K562 (cell line): ENCODE data around the gene SHISA2. TPM values are rescaled to one million over a fixed set of nuclear protein-coding genes. Genes with fewer than 3 reads are reported as not detected.

Source experiments
- ADNP ChIP-seq: fragments of 200-800 bp; sonication (Bioruptor generic); IDR thresholded peaks from 2 replicates; pipeline ENCODE4 v1.6.1; 2016; ENCODE audit warnings: missing genetic modification characterization, missing compliant biosample characterization
- EHMT2 ChIP-seq: fragments of 450-650 bp; IDR thresholded peaks from 2 replicates; pipeline ENCODE4 v1.6.1; 2018; ENCODE audit warnings: antibody characterized with exemption
- EZH2 ChIP-seq: IDR thresholded peaks from 2 replicates; pipeline ENCODE4 v1.6.1; 2012; ENCODE audit warnings: low read depth, mild to moderate bottlenecking, inconsistent platforms, low read length, borderline replicate concordance
- HSF4 ChIP-seq: fragments of 250-450 bp; sonication (Bioruptor Pico); IDR thresholded peaks from 2 replicates; pipeline ENCODE4 v2.1.2; 2022; ENCODE audit warnings: mild to moderate bottlenecking, moderate library complexity, borderline replicate concordance
- KLF10 ChIP-seq: fragments of 250-450 bp; sonication (Bioruptor Pico); IDR thresholded peaks from 2 replicates; pipeline ENCODE4 v1.6.1; 2021; ENCODE audit warnings: matching md5 sums
- SP2 ChIP-seq: IDR thresholded peaks from 2 replicates; pipeline ENCODE4 v1.6.1; 2011; ENCODE audit warnings: mild to moderate bottlenecking, low read depth, low read length, moderate library complexity; ENCODE audit not compliant: poor library complexity, severe bottlenecking; ENCODE audit errors: extremely low read depth
- ZC3H8 ChIP-seq: fragments of 450-650 bp; IDR thresholded peaks from 2 replicates; pipeline ENCODE4 v1.6.1; 2017
- ZNF75A ChIP-seq: fragments of 450-650 bp; formaldehyde crosslinking; IDR thresholded peaks from 2 replicates; pipeline ENCODE4 v1.4.0; 2020; ENCODE audit warnings: mild to moderate bottlenecking
- polyA plus RNA-seq, 8 experiments: library from polyadenylated mRNA; depleted of rRNA in 4 of 8; stranded (reverse) in 5 of 8; unstranded in 3 of 8; fragments of >200 nt; fragmentation: Nextera tagmentation in 2 of 8; fragmentation: Illumina TruSeq in 1 of 8; extraction: Ambion mirVana in 2 of 8; extraction: Trizol in 1 of 8; gene quantifications; 2 replicates each; pipeline versions ENCODE4 v1.2.1 to v1.2.3, GENCODE V29; 2011 to 2014; ENCODE audit warnings: inconsistent platforms in 1 of 8, missing spikeins in 1 of 8
- total RNA-seq, 7 experiments: library from RNA; depleted of rRNA in 6 of 7; stranded (reverse); fragments of >200 nt in 6 of 7; fragmentation: Illumina TruSeq in 2 of 7; extraction: Trizol in 2 of 7; gene quantifications; 2 replicates each; pipeline versions ENCODE4 v1.2.1 to v1.2.3, GENCODE V29; 2011 to 2021; ENCODE audit warnings: low replicate concordance in 1 of 7
- TF ChIP-seq, protein P1 (sequence below): sonication (generic); formaldehyde crosslinking; IDR thresholded peaks from 2 replicates; pipeline ENCODE4 v1.8.0; 2022; ENCODE audit warnings: missing genetic modification reagents, mild to moderate bottlenecking, borderline replicate concordance
- TF ChIP-seq, protein P2 (sequence below), 2 experiments: fragments of 450-650 bp in 1 of 2; IDR thresholded peaks; 2 replicates each; pipeline ENCODE4 v1.6.1; 2011 to 2017; ENCODE audit warnings: low read depth in 2 of 2, antibody characterized with exemption in 1 of 2, borderline replicate concordance in 1 of 2, low read length in 1 of 2, mild to moderate bottlenecking in 1 of 2, mixed read lengths in 1 of 2; ENCODE audit not compliant: control insufficient read depth in 1 of 2
- TF ChIP-seq, protein P3 (sequence below): fragments of 450-650 bp; formaldehyde crosslinking; IDR thresholded peaks from 2 replicates; pipeline ENCODE4 v1.4.0; 2022; ENCODE audit warnings: missing genetic modification characterization
- TF ChIP-seq, protein P4 (sequence below): fragments of 450-650 bp; IDR thresholded peaks from 2 replicates; pipeline ENCODE4 v1.6.1; 2017; ENCODE audit warnings: antibody characterized with exemption
- TF ChIP-seq, protein P5 (sequence below): fragments of 250-450 bp; sonication (Bioruptor Pico); IDR thresholded peaks from 2 replicates; pipeline ENCODE4 v1.5.0; 2021

SHISA2 gene
- total and polyA plus RNA-seq, 9 of the 15 experiments (the other 6 are each of a cell fraction or from before 2014, with no cell fraction given): not detected

GRCh38 chr13:26030331-26030730 is 21.5 kb downstream of the SHISA2 start (continued):
- TF ChIP-seq, protein P1, sequence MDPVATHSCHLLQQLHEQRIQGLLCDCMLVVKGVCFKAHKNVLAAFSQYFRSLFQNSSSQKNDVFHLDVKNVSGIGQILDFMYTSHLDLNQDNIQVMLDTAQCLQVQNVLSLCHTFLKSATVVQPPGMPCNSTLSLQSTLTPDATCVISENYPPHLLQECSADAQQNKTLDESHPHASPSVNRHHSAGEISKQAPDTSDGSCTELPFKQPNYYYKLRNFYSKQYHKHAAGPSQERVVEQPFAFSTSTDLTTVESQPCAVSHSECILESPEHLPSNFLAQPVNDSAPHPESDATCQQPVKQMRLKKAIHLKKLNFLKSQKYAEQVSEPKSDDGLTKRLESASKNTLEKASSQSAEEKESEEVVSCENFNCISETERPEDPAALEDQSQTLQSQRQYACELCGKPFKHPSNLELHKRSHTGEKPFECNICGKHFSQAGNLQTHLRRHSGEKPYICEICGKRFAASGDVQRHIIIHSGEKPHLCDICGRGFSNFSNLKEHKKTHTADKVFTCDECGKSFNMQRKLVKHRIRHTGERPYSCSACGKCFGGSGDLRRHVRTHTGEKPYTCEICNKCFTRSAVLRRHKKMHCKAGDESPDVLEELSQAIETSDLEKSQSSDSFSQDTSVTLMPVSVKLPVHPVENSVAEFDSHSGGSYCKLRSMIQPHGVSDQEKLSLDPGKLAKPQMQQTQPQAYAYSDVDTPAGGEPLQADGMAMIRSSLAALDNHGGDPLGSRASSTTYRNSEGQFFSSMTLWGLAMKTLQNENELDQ: no peak
- TF ChIP-seq, protein P2, sequence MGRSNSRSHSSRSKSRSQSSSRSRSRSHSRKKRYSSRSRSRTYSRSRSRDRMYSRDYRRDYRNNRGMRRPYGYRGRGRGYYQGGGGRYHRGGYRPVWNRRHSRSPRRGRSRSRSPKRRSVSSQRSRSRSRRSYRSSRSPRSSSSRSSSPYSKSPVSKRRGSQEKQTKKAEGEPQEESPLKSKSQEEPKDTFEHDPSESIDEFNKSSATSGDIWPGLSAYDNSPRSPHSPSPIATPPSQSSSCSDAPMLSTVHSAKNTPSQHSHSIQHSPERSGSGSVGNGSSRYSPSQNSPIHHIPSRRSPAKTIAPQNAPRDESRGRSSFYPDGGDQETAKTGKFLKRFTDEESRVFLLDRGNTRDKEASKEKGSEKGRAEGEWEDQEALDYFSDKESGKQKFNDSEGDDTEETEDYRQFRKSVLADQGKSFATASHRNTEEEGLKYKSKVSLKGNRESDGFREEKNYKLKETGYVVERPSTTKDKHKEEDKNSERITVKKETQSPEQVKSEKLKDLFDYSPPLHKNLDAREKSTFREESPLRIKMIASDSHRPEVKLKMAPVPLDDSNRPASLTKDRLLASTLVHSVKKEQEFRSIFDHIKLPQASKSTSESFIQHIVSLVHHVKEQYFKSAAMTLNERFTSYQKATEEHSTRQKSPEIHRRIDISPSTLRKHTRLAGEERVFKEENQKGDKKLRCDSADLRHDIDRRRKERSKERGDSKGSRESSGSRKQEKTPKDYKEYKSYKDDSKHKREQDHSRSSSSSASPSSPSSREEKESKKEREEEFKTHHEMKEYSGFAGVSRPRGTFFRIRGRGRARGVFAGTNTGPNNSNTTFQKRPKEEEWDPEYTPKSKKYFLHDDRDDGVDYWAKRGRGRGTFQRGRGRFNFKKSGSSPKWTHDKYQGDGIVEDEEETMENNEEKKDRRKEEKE (IDR thresholded peaks at IDR 0.05; ENCODE audit: borderline replicate concordance in 1 of 2, control insufficient read depth in 1 of 2, low read depth in 2 of 2, low read length in 1 of 2): no peak
- TF ChIP-seq, protein P3, sequence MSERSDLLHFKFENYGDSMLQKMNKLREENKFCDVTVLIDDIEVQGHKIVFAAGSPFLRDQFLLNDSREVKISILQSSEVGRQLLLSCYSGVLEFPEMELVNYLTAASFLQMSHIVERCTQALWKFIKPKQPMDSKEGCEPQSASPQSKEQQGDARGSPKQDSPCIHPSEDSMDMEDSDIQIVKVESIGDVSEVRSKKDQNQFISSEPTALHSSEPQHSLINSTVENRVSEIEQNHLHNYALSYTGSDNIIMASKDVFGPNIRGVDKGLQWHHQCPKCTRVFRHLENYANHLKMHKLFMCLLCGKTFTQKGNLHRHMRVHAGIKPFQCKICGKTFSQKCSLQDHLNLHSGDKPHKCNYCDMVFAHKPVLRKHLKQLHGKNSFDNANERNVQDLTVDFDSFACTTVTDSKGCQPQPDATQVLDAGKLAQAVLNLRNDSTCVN (CRISPR knock-in tag): no peak
- TF ChIP-seq, protein P4, sequence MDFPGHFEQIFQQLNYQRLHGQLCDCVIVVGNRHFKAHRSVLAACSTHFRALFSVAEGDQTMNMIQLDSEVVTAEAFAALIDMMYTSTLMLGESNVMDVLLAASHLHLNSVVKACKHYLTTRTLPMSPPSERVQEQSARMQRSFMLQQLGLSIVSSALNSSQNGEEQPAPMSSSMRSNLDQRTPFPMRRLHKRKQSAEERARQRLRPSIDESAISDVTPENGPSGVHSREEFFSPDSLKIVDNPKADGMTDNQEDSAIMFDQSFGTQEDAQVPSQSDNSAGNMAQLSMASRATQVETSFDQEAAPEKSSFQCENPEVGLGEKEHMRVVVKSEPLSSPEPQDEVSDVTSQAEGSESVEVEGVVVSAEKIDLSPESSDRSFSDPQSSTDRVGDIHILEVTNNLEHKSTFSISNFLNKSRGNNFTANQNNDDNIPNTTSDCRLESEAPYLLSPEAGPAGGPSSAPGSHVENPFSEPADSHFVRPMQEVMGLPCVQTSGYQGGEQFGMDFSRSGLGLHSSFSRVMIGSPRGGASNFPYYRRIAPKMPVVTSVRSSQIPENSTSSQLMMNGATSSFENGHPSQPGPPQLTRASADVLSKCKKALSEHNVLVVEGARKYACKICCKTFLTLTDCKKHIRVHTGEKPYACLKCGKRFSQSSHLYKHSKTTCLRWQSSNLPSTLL: no peak
- TF ChIP-seq SP2: no peak
- TF ChIP-seq ZC3H8: no peak
- no peak for TF ChIP-seq ADNP (tag)
- no peak for TF ChIP-seq ZNF75A (CRISPR knock-in tag)
- TF ChIP-seq, protein P5, sequence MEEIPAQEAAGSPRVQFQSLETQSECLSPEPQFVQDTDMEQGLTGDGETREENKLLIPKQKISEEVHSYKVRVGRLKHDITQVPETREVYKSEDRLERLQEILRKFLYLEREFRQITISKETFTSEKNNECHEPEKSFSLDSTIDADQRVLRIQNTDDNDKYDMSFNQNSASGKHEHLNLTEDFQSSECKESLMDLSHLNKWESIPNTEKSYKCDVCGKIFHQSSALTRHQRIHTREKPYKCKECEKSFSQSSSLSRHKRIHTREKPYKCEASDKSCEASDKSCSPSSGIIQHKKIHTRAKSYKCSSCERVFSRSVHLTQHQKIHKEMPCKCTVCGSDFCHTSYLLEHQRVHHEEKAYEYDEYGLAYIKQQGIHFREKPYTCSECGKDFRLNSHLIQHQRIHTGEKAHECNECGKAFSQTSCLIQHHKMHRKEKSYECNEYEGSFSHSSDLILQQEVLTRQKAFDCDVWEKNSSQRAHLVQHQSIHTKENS (CRISPR knock-in tag): no peak
- TF ChIP-seq EZH2: no peak
- no peak for TF ChIP-seq KLF10 (CRISPR knock-in tag)
- TF ChIP-seq EHMT2: no peak
- no peak for TF ChIP-seq HSF4
